Measurements from ENCODE around the gene COL18A1.
"Not testable (repeated sequence)": the region's sequence is repeated elsewhere in the genome, so short reads cannot be mapped to it uniquely, and the experiment has no call there.

COL18A1 gene

GRCh38 chr21:45367402-45368351 is 37.3 kb upstream of the COL18A1 start:
- DNase-seq, result no peak

- not testable (repeated sequence) for DNase-seq
Measured at GRCh38 chr21:45369018-45369417, 35.9 kb upstream of the COL18A1 start.

GRCh38 chr21:45370575-45370974 is 34.4 kb upstream of the COL18A1 start:
- DNase-seq, result no peak

GRCh38 chr21:45371081-45371480 is 33.9 kb upstream of the COL18A1 start:
- no peak for DNase-seq

GRCh38 chr21:45371655-45372054 is 33.3 kb upstream of the COL18A1 start:
- no peak for DNase-seq

- no peak for DNase-seq
Measured at GRCh38 chr21:45372732-45373355, 32.1 kb upstream of the COL18A1 start.

GRCh38 chr21:45373991-45374816 is 30.8 kb upstream of the COL18A1 start:
- DNase-seq, result no peak

- no peak for DNase-seq
Measured at GRCh38 chr21:45374826-45375455, 30.0 kb upstream of the COL18A1 start.

- no peak for DNase-seq
Measured at GRCh38 chr21:45376459-45377324, 28.3 kb upstream of the COL18A1 start.

- DNase-seq, result no peak
Measured at GRCh38 chr21:45377325-45377709, 27.6 kb upstream of the COL18A1 start.

- DNase-seq, result no peak
Measured at GRCh38 chr21:45377866-45378257, 27.1 kb upstream of the COL18A1 start.

- no peak for DNase-seq
Measured at GRCh38 chr21:45378258-45378966, 26.6 kb upstream of the COL18A1 start.

- no peak for DNase-seq
Measured at GRCh38 chr21:45379171-45379900, 25.6 kb upstream of the COL18A1 start.

- no peak for DNase-seq
Measured at GRCh38 chr21:45379901-45380330, 25.0 kb upstream of the COL18A1 start.

GRCh38 chr21:45380566-45380965 is 24.4 kb upstream of the COL18A1 start:
- no peak for DNase-seq

GRCh38 chr21:45381036-45381787 is 23.8 kb upstream of the COL18A1 start:
- no peak for DNase-seq

GRCh38 chr21:45381865-45382696 is 22.9 kb upstream of the COL18A1 start:
- DNase-seq, result no peak

GRCh38 chr21:45382697-45382997 is 22.3 kb upstream of the COL18A1 start:
- DNase-seq, result no peak

GRCh38 chr21:45383111-45383614 is 21.8 kb upstream of the COL18A1 start:
- DNase-seq, result no peak

Data from inflammatory macrophage treated with lipopolysaccharide for 4 hours (primary cell).